Left lung (tissue), 10 donors: ENCODE data around the gene KRTAP5-6. TPM values are rescaled to one million over a fixed set of nuclear protein-coding genes. Genes with fewer than 3 reads are reported as not detected.

Source experiments
- ATAC-seq: fragments of 200-7000 bp; cut with Tn5 transposase; one replicate; pipeline ENCODE4 v1.9.1; 2020; ENCODE audit warnings: moderate library complexity
- DNase-seq, 4 donors: peaks; one replicate each; pipeline ENCODE4 v3.0.0-alpha.2; 2013 to 2020
- H3K27ac ChIP-seq, 2 donors: fragments of 200-600 bp; sonication (generic) in 1 of 2; one replicate each; pipeline versions ENCODE4 v1.5.0 to v1.8.0; 2020 to 2021
- H3K27me3 ChIP-seq, 2 donors: fragments of 200-600 bp; sonication (generic) in 1 of 2; one replicate each; pipeline versions ENCODE4 v1.5.0 to v1.8.0; 2020 to 2021
- H3K36me3 ChIP-seq, 2 donors: fragments of 200-600 bp; sonication (generic) in 1 of 2; one replicate each; pipeline versions ENCODE4 v1.5.0 to v1.8.0; 2020 to 2021
- H3K4me1 ChIP-seq, 2 donors: fragments of 200-600 bp; one replicate each; pipeline ENCODE4 v1.8.0; 2021
- H3K4me3 ChIP-seq, 2 donors: fragments of 200-600 bp; sonication (generic) in 1 of 2; one replicate each; pipeline versions ENCODE4 v1.5.0 to v1.8.0; 2020 to 2021; ENCODE audit warnings: mild to moderate bottlenecking in 1 of 2
- H3K9me3 ChIP-seq, 2 donors: fragments of 200-600 bp; sonication (generic) in 1 of 2; one replicate each; pipeline versions ENCODE4 v1.5.0 to v1.8.0; 2020 to 2021
- CTCF ChIP-seq, 2 donors: fragments of 200-600 bp; sonication (generic) in 1 of 2; IDR thresholded peaks; one replicate each; pipeline versions ENCODE4 v1.5.0 to v1.8.0; 2021; ENCODE audit warnings: antibody characterized with exemption in 2 of 2
- intact Hi-C, 2 donors: fragments of 100-400 bp; cut with DNase I; formaldehyde crosslinking; loops; one replicate each; pipeline versions ENCODE4 v1.11.2 to v1.14.2; 2022
- polyA plus RNA-seq, 6 donors: library from polyadenylated mRNA; unstranded; fragments of 120-200 nt; gene quantifications; one replicate each; pipeline ENCODE4 v1.2.1, GENCODE V29; 2013; ENCODE audit not compliant: insufficient read length in 6 of 6
- total RNA-seq, 2 donors: library from RNA; stranded (reverse); fragmentation: NEBNext Ultra II Directional; extraction: Animal tissue kit (Norgen Biotek cat#: 25700); gene quantifications; one replicate each; pipeline ENCODE4 v1.2.1, GENCODE V29; 2021
- donor health status: DM: no; HTN: yes; CAD: no.
- donor health status: DM: no; HTN: no; CAD: no.

The KRTAP5-6 gene
- total and polyA plus RNA-seq, 8 donors, result not detected

- Histone ChIP-seq H3K27ac (no peak overlapping the region), H3K4me1 (no peaks in the 10 kb centered on the region), H3K9me3 (no peaks in the 10 kb centered on the region), H3K4me3 (no peak overlapping the region), H3K36me3 (no peaks in the 10 kb centered on the region), H3K27me3 (peaks cover 14 to 72% of the 10 kb centered on the region in 2 donors)
- no peak for DNase-seq
- intact Hi-C loops, result no loop called here
- no peak for ATAC-seq
- TF ChIP-seq CTCF (IDR thresholded peaks at IDR 0.05), result no peak
Measured at GRCh38 chr11:1674173-1675131, 22.5 kb upstream of the KRTAP5-6 start.

- Histone ChIP-seq H3K9me3 (no peaks in the 10 kb centered on the region), H3K4me3 (no peak overlapping the region), H3K27me3 (peaks cover 14 to 73% of the 10 kb centered on the region in 2 donors), H3K27ac (no peak overlapping the region), H3K4me1 (no peaks in the 10 kb centered on the region), H3K36me3 (no peaks in the 10 kb centered on the region)
- ATAC-seq, result no peak
- no peak for TF ChIP-seq CTCF (IDR thresholded peaks at IDR 0.05)
- intact Hi-C loops, result no loop called here
- no peak for DNase-seq
Measured at GRCh38 chr11:1675536-1676228, 21.3 kb upstream of the KRTAP5-6 start.

GRCh38 chr11:1676229-1676740, 20.7 kb upstream of the KRTAP5-6 start:
- ATAC-seq, result no peak
- intact Hi-C loops, result no loop called here
- H3K9me3 ChIP-seq, result no peaks in the 10 kb centered on the region

GRCh38 chr11:1679881-1680280, 17.1 kb upstream of the KRTAP5-6 start:
- TF ChIP-seq CTCF (IDR thresholded peaks at IDR 0.05), result no peak
- Histone ChIP-seq H3K4me3 (no peak overlapping the region), H3K4me1 (no peaks in the 10 kb centered on the region), H3K27me3 (peaks cover 10 to 53% of the 10 kb centered on the region in 2 donors), H3K27ac (no peak overlapping the region), H3K36me3 (no peaks in the 10 kb centered on the region), H3K9me3 (no peaks in the 10 kb centered on the region)
- intact Hi-C loops, result no loop called here
- DNase-seq (no peak), ATAC-seq (no peak)

More at GRCh38 chr11:1676229-1676740, 20.7 kb upstream of the KRTAP5-6 start:
- H3K4me3 ChIP-seq, result no peak overlapping the region
- H3K4me1 ChIP-seq, result no peaks in the 10 kb centered on the region
- peaks cover 14 to 79% of the 10 kb centered on the region in 2 donors for H3K27me3 ChIP-seq
- no peak for TF ChIP-seq CTCF (IDR thresholded peaks at IDR 0.05)
- H3K36me3 ChIP-seq, result no peaks in the 10 kb centered on the region
- H3K27ac ChIP-seq, result no peak overlapping the region
- no peak for DNase-seq
